HG02884 (cell line): ENCODE measurements around the gene IL7R.
A peak's percentile ranks its signal among the peaks of the same experiment; 100 is the strongest.
"Not testable (repeated sequence)": the region's sequence is repeated elsewhere in the genome, so short reads cannot be mapped to it uniquely, and the experiment has no call there.

Experiments used
- ATAC-seq: cut with Tn5 transposase; IDR thresholded peaks from one replicate; pipeline ENCODE4 v1.9.1; 2021; ENCODE audit warnings: mild to moderate bottlenecking, moderate library complexity; ENCODE audit not compliant: unreplicated experiment

The IL7R gene

DNA sequence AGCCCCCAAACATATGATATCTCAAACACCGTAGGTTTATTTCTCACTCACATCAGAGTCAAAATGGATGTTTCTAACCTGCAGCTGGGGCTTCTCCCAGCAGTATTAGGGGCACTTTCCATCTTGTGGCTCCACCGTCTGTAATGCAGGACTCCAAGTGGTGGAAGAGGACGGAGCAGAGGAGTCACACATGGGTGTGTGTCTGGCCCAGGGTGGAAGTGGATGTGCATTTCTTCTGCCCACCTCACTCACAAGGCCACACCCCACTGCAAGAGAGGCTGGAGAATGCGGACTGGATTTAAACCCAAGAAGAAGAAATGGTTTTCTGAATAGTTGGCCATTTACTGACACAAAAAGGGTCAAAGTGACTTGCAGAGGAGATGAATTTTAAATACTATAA, 13.9 kb downstream of the IL7R start:
- ATAC-seq = no peak

GRCh38 chr5:35876454-35876853, 19.8 kb downstream of the IL7R start:
- peak; percentile 62 for ATAC-seq

- no peak for ATAC-seq
Observed at GRCh38 chr5:35876922-35877321, 20.2 kb downstream of the IL7R start.

- peak; percentile 45 for ATAC-seq
Observed at GRCh38 chr5:35877655-35878054, 21.0 kb downstream of the IL7R start.

DNA sequence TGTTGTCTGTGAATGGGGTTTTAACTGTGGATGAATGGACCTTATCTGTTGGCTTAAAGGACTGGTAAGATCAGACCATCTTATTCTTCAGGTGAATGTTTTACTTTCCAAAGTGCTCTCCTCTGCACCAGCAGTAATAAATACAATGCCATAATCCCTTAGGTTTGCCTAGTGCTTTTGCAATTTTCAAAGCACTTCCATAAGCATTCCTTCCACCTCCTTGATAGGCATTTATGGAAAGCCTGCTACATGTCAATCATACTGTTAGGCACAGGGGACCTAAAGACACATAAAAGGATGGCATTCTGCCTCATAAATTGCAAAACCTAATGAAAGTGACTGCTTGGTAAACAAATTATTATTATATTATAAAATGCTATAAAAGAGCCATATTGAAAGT, 21.4 kb downstream of the IL7R start:
- no peak for ATAC-seq

DNA sequence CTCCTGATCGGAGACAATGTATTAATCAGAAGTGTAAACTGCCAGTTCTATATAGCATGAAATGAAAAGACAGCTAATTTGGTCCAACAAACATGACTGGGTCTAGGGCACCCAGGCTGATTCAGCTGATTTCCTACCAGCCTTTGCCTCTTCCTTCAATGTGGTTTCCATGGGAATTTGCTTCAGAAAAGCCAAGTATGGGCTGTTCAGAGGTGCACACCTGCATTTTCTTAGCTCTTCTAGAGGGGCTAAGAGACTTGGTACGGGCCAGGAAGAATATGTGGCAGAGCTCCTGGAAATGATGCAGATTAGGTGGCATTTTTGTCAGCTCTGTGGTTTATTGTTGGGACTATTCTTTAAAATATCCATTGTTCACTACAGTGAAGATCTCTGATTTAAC, 22.4 kb downstream of the IL7R start:
- ATAC-seq = no peak

DNA sequence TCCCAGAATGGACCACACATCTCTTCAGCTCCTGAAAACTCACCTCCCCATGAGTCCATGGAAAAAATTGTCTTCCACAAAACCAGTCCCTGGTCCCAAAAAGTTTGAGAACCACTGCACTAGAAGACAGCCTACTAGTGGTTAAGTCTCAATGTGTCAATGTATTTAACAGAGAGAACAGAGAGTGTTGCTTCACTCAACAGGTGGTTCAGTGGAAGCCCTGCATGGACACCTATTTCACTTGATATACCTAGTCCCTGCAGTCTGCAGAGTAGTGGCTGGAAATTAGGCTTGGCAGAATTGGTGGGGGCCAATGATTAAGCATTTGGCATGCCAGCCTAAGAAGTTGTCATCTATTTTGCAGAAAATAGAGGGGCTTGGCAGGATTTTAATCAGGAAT, 23.0 kb downstream of the IL7R start:
- no peak for ATAC-seq

DNA sequence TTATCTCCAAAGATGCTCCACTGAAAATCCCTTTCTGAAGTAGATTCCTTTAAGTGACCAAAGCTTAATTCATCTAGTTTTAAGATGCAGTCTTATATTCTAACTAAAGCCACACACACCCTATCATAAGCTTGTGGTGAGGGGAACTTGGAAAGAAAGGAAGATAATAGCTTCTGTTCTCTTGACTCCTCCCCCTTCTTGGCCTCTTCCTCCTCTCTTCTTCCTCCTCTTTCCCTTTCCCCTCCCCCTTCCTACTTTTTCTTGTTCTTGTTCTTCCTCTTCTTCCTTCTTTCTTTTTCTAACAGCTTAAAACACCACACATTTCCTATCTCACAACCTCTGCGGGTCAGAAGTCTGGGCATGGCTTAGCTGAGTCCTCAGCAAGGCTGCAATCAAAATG, 23.5 kb downstream of the IL7R start:
- no peak for ATAC-seq

DNA sequence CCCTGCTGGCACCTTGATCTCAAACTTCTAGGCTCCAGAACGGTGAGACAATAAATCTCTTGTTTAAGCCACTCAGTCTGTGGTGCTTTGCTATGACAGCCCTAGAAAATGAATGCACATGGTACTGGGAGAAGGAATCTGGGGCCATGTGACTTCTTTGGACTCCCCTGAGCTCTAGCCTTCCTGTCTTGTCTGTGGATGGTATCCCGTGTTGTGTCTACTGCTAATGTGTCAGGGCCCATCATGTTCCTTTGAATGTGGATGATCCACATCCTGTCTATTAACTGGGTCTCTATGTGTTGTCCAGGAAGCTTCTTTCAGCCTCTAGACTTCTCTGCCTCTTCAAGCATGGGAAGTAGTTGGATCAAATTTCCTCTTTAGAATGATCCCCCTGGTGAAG, 25.1 kb downstream of the IL7R start:
- ATAC-seq = no peak

- ATAC-seq = peak; percentile 93
Observed at GRCh38 chr5:35884191-35884769, 27.6 kb downstream of the IL7R start.

DNA sequence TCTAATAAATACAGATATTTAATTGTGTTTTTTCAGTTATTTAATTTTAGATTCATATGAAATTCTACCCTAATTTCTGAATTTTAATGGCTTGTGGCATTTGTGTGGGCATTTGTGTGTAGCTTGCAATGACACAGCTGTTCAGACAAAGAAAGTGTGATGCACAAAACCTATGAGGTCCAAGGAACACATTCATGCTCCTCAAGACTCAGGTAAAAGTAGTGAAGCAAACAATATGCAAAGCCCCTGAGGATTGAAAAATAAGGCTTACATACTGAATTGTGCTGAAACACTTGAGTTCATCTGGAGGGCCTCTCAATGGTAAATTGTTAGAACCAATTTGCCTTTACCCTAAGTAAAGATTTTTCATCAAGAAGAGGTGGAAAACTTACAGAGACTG, 28.1 kb downstream of the IL7R start:
- peak; percentile 40 for ATAC-seq

- ATAC-seq = no peak
Observed at GRCh38 chr5:35886381-35886780, 29.7 kb downstream of the IL7R start.

- ATAC-seq = no peak
Observed at GRCh38 chr5:35887321-35888100, 30.8 kb downstream of the IL7R start.

- no peak for ATAC-seq
Observed at GRCh38 chr5:35890021-35891020, 33.6 kb downstream of the IL7R start.

DNA sequence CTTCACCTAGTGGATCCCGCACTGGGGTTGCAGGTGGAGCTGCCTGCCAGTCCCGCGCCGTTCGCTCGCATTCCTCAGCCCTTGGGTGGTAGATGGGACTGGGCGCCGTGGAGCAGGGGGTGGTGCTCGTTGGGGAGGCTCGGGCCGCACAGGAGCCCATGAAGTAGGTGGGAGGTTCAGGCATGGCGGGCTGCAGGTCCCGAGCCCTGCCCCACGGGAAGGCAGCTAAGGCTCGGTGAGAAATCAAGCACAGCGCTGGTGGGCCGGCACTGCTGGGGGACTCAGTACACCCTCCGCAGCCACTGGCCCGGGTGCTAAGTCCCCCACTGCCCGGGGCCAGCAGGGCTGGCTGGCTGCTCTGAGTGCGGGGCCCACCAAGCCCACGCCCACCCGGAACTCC, 36.1 kb downstream of the IL7R start:
- ATAC-seq = not testable (repeated sequence)

DNA sequence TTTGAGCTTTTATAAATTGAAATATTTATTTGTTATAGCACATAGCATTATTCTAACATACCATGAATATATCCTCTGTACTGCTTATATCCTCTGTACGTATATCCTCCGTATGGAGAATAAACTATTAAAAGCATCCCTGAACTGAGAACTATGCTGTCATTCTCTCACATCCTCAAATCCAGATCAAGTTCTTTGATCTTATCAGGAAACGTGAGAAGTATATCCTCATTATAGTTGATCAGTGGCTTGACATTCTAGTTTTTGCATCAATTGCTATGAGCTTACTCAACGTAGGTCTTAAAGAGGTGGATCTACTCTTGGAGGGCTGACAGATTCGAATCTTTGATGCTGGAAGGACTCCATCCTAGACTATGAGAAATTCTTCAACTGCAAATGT, 37.4 kb downstream of the IL7R start:
- no peak for ATAC-seq

DNA sequence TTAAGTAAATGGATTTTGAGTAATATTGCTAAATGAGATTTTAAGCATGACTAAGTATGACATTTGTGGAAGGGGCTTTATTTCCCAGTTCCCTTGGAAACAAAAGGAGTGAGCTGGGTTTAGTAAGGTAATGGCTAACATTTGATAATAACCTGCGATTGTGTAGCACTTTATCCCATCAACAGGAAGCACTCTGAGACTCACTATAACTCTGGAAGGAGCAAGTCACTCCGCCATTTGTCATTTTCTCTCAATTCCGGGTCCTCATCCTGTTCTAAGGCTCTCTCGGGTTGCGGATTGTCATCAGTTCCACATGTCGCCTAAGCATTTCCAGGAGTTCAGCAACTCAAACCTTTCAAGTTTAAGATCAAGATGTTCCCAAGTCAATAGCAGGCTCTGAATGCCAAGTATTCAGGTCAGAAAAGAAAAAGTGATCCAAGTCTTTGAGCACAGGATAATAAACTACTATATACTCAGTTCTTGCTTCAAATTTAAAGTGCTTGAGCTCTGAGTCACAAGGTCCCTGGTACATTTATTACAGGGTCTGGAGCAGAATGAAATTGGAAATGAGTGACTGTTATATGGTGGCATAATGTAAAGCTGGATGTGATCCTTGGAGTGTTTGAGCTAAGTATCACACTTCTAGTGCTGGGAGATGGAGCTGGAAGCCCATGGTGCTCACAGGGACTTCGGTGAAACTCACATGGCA, 42.4 kb downstream of the IL7R start:
- ATAC-seq = no peak

GRCh38 chr5:35899800-35900199, 43.1 kb downstream of the IL7R start:
- ATAC-seq = peak; percentile 32

DNA sequence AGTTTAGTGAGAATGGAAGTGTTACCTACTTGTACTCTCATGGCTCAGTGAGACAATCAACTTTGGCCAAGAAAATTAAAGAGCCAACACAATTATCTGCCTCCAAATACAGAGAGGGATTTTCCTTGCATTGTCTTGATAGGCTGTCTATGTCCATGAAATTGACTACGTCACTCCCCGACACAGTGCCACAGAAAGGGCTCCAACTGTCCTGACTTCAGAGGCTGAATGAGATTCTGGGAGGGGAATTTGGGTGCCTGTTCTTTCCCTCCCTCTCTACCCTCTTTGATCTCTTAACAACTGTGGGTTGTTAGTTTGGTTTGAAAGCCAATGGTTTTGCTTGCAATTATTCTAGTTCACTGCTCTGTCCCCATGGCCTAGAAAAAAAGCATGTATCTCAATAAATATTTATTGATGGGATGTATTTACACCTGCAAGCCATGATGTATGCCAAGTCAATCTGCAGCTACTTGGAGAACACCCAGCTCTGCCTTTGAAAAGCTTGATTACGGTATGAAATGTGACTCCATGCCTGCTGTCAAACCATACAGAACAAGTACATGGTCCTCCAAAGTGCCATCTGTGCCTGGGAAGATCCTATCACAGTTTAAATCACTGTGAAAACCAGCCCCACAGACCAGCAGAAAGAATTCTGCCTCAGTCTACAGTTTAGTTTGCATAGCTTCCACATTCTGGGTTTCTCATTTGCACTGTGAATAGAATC, 44.4 kb downstream of the IL7R start:
- no peak for ATAC-seq

DNA sequence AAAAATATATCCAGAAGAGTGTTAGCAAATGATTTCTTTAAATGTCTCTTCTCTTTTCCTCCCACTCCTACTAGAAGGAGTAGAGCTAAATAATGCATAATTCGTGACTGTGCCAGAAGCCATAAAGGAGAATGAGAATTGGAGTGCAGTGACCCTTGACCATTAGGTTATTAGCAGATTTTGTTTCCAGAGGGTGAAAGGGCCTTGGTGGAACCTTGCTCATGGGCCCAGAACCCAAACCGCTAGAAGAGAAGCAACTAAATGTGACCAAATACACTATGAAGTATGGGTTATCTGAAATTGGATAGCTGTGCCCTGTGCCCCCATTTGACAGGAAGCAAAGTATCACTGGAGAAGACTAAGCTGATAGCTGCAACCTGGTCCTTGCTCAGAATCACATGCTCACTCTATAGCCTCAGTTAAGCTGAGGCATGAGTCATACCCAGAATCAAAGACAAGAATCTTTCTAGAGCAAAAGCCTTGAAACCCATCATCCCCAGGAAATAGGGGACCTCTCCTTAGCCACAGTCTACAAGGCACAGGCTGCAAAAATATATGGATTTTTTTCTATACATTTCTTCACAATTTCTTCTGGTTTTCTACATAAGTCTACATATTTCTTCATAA, 45.5 kb downstream of the IL7R start:
- ATAC-seq = peak; percentile 59
